ENCODE data around the gene GPR132. TPM values are rescaled to one million over a fixed set of nuclear protein-coding genes. Genes with fewer than 3 reads are reported as not detected.

Gene GPR132
- total and polyA plus RNA-seq, 2 experiments from 2014 or later: 0.14 TPM; not detected in 1

DNA sequence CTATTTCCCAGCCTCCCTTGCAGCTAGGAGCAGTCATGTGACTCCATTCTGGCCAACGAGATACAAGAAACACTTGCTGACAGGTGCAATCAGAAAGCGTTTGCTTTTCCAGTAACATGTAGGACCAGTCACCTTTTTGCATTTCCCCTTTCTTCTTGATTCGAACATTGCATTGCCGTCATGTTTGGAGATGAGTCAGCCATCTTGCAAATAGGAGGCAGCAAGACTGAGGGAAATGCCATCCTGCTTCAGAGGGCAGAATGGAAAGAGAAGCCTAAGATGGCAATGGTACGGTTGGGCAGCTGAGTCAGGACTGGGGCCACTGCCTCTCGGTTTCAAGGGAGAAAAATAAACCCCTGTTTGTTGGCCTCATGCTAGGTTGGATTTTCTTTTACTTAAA is 34.5 kb upstream of the GPR132 start (continued):
- TF ChIP-seq, protein P1, sequence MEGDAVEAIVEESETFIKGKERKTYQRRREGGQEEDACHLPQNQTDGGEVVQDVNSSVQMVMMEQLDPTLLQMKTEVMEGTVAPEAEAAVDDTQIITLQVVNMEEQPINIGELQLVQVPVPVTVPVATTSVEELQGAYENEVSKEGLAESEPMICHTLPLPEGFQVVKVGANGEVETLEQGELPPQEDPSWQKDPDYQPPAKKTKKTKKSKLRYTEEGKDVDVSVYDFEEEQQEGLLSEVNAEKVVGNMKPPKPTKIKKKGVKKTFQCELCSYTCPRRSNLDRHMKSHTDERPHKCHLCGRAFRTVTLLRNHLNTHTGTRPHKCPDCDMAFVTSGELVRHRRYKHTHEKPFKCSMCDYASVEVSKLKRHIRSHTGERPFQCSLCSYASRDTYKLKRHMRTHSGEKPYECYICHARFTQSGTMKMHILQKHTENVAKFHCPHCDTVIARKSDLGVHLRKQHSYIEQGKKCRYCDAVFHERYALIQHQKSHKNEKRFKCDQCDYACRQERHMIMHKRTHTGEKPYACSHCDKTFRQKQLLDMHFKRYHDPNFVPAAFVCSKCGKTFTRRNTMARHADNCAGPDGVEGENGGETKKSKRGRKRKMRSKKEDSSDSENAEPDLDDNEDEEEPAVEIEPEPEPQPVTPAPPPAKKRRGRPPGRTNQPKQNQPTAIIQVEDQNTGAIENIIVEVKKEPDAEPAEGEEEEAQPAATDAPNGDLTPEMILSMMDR (conservative IDR thresholded peaks at IDR 0.05; ENCODE audit: low read depth in 2 of 2): no peak
- TF ChIP-seq NANOG (IDR thresholded peaks at IDR 0.05; ENCODE audit: borderline replicate concordance): no peak
- no peak for TF ChIP-seq CREB1 (CRISPR knock-in tag; IDR thresholded peaks at IDR 0.05; ENCODE audit: low read depth)
- TF ChIP-seq STAT1 (IDR thresholded peaks at IDR 0.05; ENCODE audit: unreplicated experiment): no peak
- TF ChIP-seq POLR2AphosphoS5 (IDR thresholded peaks at IDR 0.05; ENCODE audit: low read depth): no peak
- TF ChIP-seq EZH2phosphoT487 (IDR thresholded peaks at IDR 0.05; ENCODE audit: unreplicated experiment): no peak
- no peak for TF ChIP-seq JUNB (IDR thresholded peaks at IDR 0.05; ENCODE audit: unreplicated experiment)

DNA sequence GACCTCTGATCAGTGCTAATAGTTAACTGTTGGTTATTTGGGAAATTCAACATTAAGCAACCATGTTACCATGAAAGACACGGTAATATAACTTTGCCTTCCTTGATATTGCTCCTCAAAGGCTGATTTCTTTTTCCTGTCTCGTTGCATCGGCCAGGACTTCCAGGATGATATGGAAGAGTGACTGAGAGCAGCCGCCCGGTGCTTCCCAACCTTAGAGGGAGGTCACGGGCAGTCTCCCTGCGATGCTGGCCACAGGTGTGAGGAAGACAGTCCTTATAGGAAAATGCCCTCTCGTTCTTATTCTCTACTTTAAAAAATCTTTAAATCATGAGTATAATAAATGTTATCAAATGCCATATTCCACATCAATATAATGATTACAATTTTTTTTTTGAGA is 33.1 kb upstream of the GPR132 start:
- peaks cover 19% of the 10 kb centered on the region for H3K27me3 ChIP-seq (ENCODE audit: insufficient read depth)
- H3K4me3 Mint-ChIP-seq: no peak overlapping the region
- ATAC-seq (no peak), DNase-seq (ENCODE audit: low spot score) (no peak)
- H3K27ac Mint-ChIP-seq: no peak overlapping the region
- no peak overlapping the region for H2AFZ ChIP-seq
- no peaks in the 10 kb centered on the region for H4K20me1 ChIP-seq (replicated peaks; ENCODE audit: insufficient read depth)
- peaks cover 16% of the 10 kb centered on the region for H3K27me3 Mint-ChIP-seq (ENCODE audit: insufficient read depth, low read depth, poor library complexity)
- H3K4me2 ChIP-seq: no peak overlapping the region
- H3K4me1 Mint-ChIP-seq: no peaks in the 10 kb centered on the region; the same call in 2 of the 3 replicates
- no peak overlapping the region for H3K27ac ChIP-seq (ENCODE audit: low read depth)
- no peaks in the 10 kb centered on the region for H3K36me3 ChIP-seq (ENCODE audit: insufficient read depth)
- H3K4me1 ChIP-seq (ENCODE audit: insufficient read depth): no peaks in the 10 kb centered on the region; the same call in 1 of the 2 replicates
- no peaks in the 10 kb centered on the region for H3F3A ChIP-seq (replicated peaks; ENCODE audit: low read depth)
- no peak overlapping the region for H3K4me3 ChIP-seq
- no peaks in the 10 kb centered on the region for H3K9me2 ChIP-seq (ENCODE audit: insufficient read depth)
- no peaks in the 10 kb centered on the region for H3K79me2 ChIP-seq (replicated peaks; ENCODE audit: insufficient read depth)
- peaks cover 4% of the 10 kb centered on the region for H3K36me3 Mint-ChIP-seq (ENCODE audit: low read depth)
- peaks cover 34% of the 10 kb centered on the region for H3K9me3 Mint-ChIP-seq
- TF ChIP-seq JUNB (IDR thresholded peaks at IDR 0.05; ENCODE audit: unreplicated experiment) (no peak), ZNF114 (CRISPR knock-in tag; IDR thresholded peaks at IDR 0.05) (no peak), STAT1 (IDR thresholded peaks at IDR 0.05; ENCODE audit: unreplicated experiment) (no peak), ZNF331 (CRISPR knock-in tag; IDR thresholded peaks at IDR 0.05; ENCODE audit: low read depth) (no peak), EZH2phosphoT487 (IDR thresholded peaks at IDR 0.05; ENCODE audit: unreplicated experiment) (no peak), CREB1 (CRISPR knock-in tag; IDR thresholded peaks at IDR 0.05; ENCODE audit: low read depth) (no peak), NANOG (IDR thresholded peaks at IDR 0.05; ENCODE audit: borderline replicate concordance) (no peak), POLR2AphosphoS5 (IDR thresholded peaks at IDR 0.05; ENCODE audit: low read depth) (no peak), EZH2 (IDR thresholded peaks at IDR 0.05; ENCODE audit: low read depth, unreplicated experiment) (no peak)
- TF ChIP-seq, protein P2, sequence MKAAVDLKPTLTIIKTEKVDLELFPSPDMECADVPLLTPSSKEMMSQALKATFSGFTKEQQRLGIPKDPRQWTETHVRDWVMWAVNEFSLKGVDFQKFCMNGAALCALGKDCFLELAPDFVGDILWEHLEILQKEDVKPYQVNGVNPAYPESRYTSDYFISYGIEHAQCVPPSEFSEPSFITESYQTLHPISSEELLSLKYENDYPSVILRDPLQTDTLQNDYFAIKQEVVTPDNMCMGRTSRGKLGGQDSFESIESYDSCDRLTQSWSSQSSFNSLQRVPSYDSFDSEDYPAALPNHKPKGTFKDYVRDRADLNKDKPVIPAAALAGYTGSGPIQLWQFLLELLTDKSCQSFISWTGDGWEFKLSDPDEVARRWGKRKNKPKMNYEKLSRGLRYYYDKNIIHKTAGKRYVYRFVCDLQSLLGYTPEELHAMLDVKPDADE (IDR thresholded peaks at IDR 0.05): no peak
- TF ChIP-seq, protein P3, sequence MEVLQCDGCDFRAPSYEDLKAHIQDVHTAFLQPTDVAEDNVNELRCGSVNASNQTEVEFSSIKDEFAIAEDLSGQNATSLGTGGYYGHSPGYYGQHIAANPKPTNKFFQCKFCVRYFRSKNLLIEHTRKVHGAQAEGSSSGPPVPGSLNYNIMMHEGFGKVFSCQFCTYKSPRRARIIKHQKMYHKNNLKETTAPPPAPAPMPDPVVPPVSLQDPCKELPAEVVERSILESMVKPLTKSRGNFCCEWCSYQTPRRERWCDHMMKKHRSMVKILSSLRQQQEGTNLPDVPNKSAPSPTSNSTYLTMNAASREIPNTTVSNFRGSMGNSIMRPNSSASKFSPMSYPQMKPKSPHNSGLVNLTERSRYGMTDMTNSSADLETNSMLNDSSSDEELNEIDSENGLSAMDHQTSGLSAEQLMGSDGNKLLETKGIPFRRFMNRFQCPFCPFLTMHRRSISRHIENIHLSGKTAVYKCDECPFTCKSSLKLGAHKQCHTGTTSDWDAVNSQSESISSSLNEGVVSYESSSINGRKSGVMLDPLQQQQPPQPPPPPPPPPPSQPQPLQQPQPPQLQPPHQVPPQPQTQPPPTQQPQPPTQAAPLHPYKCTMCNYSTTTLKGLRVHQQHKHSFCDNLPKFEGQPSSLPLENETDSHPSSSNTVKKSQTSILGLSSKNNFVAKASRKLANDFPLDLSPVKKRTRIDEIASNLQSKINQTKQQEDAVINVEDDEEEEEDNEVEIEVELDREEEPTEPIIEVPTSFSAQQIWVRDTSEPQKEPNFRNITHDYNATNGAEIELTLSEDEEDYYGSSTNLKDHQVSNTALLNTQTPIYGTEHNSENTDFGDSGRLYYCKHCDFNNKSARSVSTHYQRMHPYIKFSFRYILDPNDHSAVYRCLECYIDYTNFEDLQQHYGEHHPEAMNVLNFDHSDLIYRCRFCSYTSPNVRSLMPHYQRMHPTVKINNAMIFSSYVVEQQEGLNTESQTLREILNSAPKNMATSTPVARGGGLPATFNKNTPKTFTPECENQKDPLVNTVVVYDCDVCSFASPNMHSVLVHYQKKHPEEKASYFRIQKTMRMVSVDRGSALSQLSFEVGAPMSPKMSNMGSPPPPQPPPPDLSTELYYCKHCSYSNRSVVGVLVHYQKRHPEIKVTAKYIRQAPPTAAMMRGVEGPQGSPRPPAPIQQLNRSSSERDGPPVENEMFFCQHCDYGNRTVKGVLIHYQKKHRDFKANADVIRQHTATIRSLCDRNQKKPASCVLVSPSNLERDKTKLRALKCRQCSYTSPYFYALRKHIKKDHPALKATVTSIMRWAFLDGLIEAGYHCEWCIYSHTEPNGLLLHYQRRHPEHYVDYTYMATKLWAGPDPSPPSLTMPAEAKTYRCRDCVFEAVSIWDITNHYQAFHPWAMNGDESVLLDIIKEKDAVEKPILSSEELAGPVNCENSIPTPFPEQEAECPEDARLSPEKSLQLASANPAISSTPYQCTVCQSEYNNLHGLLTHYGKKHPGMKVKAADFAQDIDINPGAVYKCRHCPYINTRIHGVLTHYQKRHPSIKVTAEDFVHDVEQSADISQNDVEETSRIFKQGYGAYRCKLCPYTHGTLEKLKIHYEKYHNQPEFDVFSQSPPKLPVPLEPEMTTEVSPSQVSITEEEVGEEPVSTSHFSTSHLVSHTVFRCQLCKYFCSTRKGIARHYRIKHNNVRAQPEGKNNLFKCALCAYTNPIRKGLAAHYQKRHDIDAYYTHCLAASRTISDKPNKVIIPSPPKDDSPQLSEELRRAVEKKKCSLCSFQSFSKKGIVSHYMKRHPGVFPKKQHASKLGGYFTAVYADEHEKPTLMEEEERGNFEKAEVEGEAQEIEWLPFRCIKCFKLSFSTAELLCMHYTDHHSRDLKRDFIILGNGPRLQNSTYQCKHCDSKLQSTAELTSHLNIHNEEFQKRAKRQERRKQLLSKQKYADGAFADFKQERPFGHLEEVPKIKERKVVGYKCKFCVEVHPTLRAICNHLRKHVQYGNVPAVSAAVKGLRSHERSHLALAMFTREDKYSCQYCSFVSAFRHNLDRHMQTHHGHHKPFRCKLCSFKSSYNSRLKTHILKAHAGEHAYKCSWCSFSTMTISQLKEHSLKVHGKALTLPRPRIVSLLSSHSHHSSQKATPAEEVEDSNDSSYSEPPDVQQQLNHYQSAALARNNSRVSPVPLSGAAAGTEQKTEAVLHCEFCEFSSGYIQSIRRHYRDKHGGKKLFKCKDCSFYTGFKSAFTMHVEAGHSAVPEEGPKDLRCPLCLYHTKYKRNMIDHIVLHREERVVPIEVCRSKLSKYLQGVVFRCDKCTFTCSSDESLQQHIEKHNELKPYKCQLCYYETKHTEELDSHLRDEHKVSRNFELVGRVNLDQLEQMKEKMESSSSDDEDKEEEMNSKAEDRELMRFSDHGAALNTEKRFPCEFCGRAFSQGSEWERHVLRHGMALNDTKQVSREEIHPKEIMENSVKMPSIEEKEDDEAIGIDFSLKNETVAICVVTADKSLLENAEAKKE (CRISPR knock-in tag; IDR thresholded peaks at IDR 0.05): no peak
- TF ChIP-seq, protein P4, sequence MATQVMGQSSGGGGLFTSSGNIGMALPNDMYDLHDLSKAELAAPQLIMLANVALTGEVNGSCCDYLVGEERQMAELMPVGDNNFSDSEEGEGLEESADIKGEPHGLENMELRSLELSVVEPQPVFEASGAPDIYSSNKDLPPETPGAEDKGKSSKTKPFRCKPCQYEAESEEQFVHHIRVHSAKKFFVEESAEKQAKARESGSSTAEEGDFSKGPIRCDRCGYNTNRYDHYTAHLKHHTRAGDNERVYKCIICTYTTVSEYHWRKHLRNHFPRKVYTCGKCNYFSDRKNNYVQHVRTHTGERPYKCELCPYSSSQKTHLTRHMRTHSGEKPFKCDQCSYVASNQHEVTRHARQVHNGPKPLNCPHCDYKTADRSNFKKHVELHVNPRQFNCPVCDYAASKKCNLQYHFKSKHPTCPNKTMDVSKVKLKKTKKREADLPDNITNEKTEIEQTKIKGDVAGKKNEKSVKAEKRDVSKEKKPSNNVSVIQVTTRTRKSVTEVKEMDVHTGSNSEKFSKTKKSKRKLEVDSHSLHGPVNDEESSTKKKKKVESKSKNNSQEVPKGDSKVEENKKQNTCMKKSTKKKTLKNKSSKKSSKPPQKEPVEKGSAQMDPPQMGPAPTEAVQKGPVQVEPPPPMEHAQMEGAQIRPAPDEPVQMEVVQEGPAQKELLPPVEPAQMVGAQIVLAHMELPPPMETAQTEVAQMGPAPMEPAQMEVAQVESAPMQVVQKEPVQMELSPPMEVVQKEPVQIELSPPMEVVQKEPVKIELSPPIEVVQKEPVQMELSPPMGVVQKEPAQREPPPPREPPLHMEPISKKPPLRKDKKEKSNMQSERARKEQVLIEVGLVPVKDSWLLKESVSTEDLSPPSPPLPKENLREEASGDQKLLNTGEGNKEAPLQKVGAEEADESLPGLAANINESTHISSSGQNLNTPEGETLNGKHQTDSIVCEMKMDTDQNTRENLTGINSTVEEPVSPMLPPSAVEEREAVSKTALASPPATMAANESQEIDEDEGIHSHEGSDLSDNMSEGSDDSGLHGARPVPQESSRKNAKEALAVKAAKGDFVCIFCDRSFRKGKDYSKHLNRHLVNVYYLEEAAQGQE (IDR thresholded peaks at IDR 0.05; ENCODE audit: unreplicated experiment): no peak
